Effector memory CD4-positive, alpha-beta T cell (primary cell): ENCODE measurements around the gene PRIMA1.

Experiments
- DNase-seq, 3 donors: peaks; one replicate each; pipeline ENCODE4 v3.0.0-alpha.2; 2020
- H3K27ac ChIP-seq: 2 replicates; pipeline ENCODE4 v1.7.0; 2013; ENCODE audit warnings: mild to moderate bottlenecking, low read length, moderate library complexity; ENCODE audit not compliant: insufficient read depth, poor library complexity, severe bottlenecking
- H3K27me3 ChIP-seq: replicated peaks from 2 replicates; pipeline ENCODE4 v1.7.0; 2013; ENCODE audit warnings: mild to moderate bottlenecking, low read length; ENCODE audit not compliant: insufficient read depth, control insufficient read depth, poor library complexity, severe bottlenecking
- H3K36me3 ChIP-seq: 2 replicates; pipeline ENCODE4 v1.7.0; 2013; ENCODE audit warnings: mild to moderate bottlenecking, low read length, moderate library complexity; ENCODE audit not compliant: control insufficient read depth, insufficient read depth
- H3K4me1 ChIP-seq: 2 replicates; pipeline ENCODE4 v1.7.0; 2013; ENCODE audit warnings: low read length, mild to moderate bottlenecking; ENCODE audit not compliant: control insufficient read depth, insufficient read depth, poor library complexity, severe bottlenecking
- H3K4me3 ChIP-seq: 2 replicates; pipeline ENCODE4 v1.7.0; 2013; ENCODE audit warnings: low read length, low read depth, mild to moderate bottlenecking; ENCODE audit not compliant: insufficient read depth, poor library complexity, severe bottlenecking
- H3K9me3 ChIP-seq: 2 replicates; pipeline ENCODE4 v1.7.0; 2013; ENCODE audit warnings: mild to moderate bottlenecking, low read length, moderate library complexity; ENCODE audit not compliant: control insufficient read depth

Gene PRIMA1

DNA sequence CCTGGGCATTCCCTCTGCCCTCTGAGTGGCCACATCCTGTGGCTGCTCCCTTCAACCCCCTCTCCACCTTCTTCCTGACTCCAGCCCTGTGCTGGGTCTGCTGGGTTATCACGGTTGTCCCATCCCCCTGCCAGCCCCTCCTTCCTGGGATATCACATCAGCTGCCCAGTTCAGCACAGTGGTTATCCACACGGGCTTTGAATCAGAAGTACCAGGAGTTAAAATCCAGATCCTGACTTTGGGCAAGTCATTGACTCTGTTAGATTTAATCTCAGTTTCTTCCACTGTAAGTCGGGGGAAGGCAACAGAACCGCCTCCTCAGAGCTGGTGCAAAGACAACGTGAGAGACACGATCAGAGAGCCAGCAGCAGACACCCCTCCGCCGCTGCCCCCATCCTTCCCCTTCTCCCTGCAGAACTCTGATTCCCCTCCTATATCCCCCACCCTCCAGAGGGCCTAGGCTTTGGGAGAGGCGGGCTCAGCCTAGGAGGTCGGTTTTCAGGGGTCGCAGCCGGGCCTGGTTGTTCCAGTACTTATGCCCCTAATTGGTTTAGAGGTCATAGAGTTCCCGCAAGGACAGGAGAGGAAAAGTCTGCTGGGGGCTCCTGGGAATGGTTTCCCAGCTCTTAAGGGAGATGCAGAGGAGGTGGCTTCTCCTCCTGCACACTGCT, 42.5 kb downstream of the PRIMA1 start:
- no peak overlapping the region for H3K4me3 ChIP-seq
- no peak for DNase-seq
- H3K27ac ChIP-seq, result no peak overlapping the region
- no peaks in the 10 kb centered on the region for H3K27me3 ChIP-seq
- no peaks in the 10 kb centered on the region for H3K9me3 ChIP-seq
- H3K36me3 ChIP-seq, result no peaks in the 10 kb centered on the region
- H3K4me1 ChIP-seq, result no peaks in the 10 kb centered on the region

DNA sequence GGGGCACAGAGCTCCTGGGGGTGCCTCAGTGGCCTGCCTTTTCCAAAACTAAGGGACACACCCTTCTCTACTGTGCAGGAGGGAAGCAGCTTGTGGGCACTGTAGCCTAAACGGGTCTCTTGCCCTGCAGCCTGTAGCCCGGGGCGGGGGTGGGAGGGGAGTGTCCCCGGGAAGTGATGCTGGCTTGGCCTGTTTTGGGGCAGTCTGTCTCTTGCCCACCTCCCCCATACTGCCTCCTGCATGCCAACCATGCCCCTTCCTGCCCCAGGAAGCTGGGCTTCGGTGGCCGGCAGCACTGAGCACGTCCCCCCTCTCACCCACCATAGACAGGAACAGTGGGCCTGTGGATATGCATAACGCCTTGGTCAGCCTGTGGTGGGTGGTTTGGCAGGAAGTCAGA, 43.4 kb downstream of the PRIMA1 start:
- DNase-seq, result no peak
- H3K9me3 ChIP-seq, result no peaks in the 10 kb centered on the region
- H3K27ac ChIP-seq, result no peak overlapping the region
- no peak overlapping the region for H3K4me3 ChIP-seq
- H3K36me3 ChIP-seq, result no peaks in the 10 kb centered on the region
- H3K27me3 ChIP-seq, result no peaks in the 10 kb centered on the region
- H3K4me1 ChIP-seq, result no peaks in the 10 kb centered on the region

DNA sequence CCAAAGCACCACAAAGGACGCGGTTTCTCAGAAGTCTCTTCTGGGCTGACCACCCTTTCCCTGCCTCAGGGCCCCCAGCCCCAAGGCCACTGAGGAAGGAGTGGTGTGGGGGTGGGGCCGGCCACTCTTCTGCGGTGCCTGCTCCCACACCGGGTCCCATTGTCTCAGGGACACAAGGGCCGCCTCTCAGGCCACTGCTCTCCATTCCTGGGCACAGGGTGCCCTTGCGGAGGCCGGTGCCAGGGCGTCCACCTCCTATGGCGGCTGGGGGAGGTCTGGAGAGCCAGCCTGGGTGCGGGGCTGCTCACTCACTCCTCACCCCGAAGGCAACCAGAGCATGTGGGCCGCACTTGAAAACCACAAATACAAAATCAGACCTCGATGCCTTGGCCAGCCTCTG, 44.1 kb downstream of the PRIMA1 start:
- H3K27ac ChIP-seq, result no peak overlapping the region
- no peaks in the 10 kb centered on the region for H3K27me3 ChIP-seq
- no peaks in the 10 kb centered on the region for H3K9me3 ChIP-seq
- no peaks in the 10 kb centered on the region for H3K4me1 ChIP-seq
- DNase-seq, result no peak
- no peak overlapping the region for H3K4me3 ChIP-seq
- H3K36me3 ChIP-seq, result no peaks in the 10 kb centered on the region

DNA sequence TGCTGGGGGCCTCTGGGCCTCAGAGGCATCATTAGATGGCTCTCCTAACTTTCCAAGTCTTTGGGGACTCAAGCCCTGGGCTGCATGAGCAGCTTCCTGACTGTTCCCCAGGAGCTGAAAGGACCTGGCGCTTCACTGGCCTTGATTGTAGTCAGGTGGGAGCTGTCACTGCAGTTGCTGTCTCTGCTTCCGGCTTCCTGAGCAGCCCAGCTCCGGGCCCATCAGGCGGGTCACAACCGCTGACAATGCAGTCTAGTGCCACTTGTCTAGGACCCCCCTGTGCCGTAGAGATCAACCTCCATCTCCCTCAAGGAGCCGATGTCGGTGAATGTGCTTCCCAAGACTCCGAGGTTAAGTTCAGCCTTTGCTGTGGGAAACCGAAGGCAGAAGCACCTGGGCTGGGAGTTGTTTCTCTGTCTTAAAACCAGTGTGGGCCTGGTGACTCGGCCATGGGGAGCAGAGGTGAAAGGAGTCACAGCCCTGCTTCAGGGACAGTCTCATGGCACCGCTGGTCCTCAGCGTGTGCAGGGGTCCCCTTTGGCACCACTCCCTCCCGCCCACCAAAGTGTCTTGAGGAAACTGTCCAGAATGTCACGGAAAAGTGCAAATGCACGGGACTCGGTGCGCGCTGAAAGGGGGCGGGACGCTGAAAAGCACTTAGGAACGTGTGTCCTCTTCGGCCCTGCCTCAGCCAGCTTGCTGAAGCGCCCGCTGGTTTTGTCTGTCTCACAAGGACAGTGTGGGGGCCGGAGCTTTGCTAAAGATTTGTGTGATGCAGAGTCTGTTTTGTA, 44.8 kb downstream of the PRIMA1 start:
- Histone ChIP-seq H3K27me3 (no peaks in the 10 kb centered on the region), H3K36me3 (no peaks in the 10 kb centered on the region), H3K4me1 (no peaks in the 10 kb centered on the region), H3K9me3 (no peaks in the 10 kb centered on the region), H3K27ac (no peak overlapping the region), H3K4me3 (no peak overlapping the region)
- no peak for DNase-seq

DNA sequence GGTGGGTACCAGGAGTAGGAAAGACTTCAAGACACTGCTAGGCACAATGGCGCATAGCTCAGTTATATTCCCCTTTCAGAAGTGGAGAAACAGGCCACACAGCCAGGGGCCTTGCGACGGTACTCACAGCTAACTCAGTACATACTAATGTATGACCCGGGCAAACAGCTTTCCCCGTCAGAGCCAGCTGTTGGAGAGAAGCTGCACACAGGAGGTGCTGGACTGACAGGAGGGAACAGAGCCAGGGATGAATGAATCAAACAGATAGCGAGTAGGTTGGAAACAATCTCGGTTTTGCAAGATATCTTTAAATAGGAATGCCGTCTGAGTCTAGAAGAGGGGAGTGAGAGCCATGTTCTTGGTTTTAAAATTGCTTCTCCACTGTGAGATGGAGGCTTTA, 45.5 kb downstream of the PRIMA1 start:
- Histone ChIP-seq H3K4me3 (no peak overlapping the region), H3K27me3 (no peaks in the 10 kb centered on the region), H3K36me3 (no peaks in the 10 kb centered on the region), H3K9me3 (no peaks in the 10 kb centered on the region), H3K4me1 (no peaks in the 10 kb centered on the region), H3K27ac (no peak overlapping the region)
- DNase-seq, result no peak

DNA sequence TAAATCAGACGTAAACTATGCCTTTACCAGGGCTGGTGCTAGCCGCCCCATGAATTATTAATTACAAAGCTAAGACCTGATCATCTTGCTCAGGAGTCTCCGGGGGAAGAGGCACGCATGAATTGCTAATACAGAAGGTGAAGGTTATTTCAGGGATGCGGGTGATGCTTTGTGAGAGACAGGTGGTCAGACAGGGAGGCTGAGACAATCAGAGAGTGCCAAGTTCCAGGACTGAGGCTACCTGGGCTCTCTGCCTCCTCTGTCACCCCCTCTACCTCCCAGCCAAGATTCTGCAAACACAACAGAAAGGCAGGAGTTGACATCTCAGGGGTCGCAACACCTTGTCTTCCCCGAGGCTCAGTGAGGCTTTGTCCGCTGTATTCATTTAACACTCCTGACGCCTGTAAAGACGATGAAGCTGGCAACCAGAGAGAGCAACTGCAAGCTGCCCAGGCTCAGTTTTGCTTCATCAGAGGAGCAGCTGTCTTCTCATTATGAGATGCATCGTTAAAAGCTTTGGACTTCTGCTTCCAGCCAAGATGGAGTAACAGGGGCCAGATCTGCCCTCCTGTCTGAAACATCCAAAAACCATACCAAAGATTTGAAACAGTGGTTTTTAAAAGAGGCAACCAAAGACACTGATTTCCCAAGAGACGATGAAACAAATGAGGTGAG, 46.6 kb downstream of the PRIMA1 start:
- Histone ChIP-seq H3K36me3 (no peaks in the 10 kb centered on the region), H3K9me3 (no peaks in the 10 kb centered on the region), H3K27ac (no peak overlapping the region), H3K27me3 (no peaks in the 10 kb centered on the region), H3K4me3 (no peak overlapping the region), H3K4me1 (no peaks in the 10 kb centered on the region)
- no peak for DNase-seq

DNA sequence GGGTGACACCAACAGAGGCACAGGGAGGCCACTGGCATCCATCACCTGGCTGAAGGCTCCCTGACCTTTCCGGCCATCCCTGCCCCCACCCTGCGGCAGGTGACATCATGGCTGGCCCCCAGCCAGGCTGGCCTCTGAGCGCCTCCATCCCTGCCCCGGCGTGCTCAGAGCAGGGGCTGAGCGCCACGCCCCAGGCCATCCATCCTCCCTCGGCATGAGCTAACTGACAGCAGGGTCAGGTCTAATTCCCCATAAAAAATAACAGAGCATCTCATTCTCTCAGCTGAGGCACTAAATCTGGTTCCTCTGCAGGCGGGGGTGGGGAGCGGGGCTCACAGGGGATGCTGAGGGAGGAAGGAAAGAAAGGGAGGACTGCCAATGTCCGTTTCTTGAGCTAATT, 50.7 kb downstream of the PRIMA1 start:
- no peaks in the 10 kb centered on the region for H3K36me3 ChIP-seq
- DNase-seq, result no peak
- no peaks in the 10 kb centered on the region for H3K4me1 ChIP-seq
- no peaks in the 10 kb centered on the region for H3K27me3 ChIP-seq
- no peak overlapping the region for H3K4me3 ChIP-seq
- H3K9me3 ChIP-seq, result no peaks in the 10 kb centered on the region
- no peak overlapping the region for H3K27ac ChIP-seq

DNA sequence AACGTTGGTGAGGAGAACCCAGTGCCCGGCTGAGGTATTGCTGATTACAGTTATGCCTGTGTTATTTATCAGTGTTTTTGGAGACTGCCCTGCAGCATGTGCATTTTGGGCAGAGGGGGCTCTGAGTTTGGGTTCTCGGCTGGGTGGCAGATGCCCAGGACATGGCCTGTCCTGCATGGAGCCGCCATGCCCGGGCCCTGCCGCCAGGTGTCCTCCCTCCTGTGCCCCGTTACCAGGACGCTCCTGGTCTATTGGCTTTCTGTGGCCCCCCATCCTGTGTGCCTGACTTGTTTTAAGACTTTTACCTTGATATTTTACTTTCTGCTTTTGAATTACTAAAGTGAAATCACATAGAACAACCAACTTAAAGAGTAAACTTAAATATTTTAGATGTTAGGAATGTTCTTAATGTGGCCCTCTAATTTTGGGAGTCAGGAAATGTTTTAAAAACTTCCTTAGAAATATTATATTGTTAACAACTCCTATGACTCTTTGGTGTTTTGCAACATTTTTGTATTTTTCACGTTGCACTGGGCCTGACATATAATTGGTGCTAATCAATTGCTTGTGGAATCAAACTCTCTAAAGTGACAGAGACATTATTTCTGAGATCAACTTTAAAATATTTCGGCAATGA, 51.8 kb downstream of the PRIMA1 start:
- Histone ChIP-seq H3K9me3 (no peaks in the 10 kb centered on the region), H3K36me3 (no peaks in the 10 kb centered on the region), H3K4me1 (no peaks in the 10 kb centered on the region), H3K27me3 (no peaks in the 10 kb centered on the region), H3K27ac (no peak overlapping the region), H3K4me3 (no peak overlapping the region)
- DNase-seq, result no peak

DNA sequence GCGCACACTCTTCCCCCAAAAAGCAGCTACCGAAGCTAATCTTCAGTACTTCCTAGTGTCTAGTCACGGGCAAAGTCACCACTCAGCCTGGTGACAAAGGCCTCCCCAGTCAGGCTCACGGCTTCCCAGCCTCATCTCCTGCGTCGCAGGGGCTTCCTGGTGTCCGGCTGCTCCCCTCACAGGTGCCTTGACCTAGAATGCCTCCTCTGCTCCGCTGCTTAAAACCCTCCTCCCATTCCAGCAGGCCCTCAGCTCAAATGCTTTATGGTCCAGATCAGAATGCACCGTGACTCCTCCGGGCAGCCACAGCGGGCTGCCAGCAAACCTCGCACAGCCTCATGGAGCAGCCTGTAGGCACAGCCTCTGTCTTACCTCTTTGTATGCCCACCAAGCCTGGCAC, 53.1 kb downstream of the PRIMA1 start:
- no peak overlapping the region for H3K4me3 ChIP-seq
- no peak overlapping the region for H3K27ac ChIP-seq
- H3K27me3 ChIP-seq, result no peaks in the 10 kb centered on the region
- H3K4me1 ChIP-seq, result no peaks in the 10 kb centered on the region
- H3K36me3 ChIP-seq, result no peaks in the 10 kb centered on the region
- H3K9me3 ChIP-seq, result no peaks in the 10 kb centered on the region
- no peak for DNase-seq
